SU-DHL-6 (cell line): ENCODE data around the gene FBXO15.

Experiments used
- H2AFZ ChIP-seq: fragments of 200-600 bp; sonication (generic); 2 replicates; pipeline ENCODE4 v1.6.1; 2014; ENCODE audit warnings: low read depth, mild to moderate bottlenecking, moderate library complexity, mixed read lengths, antibody characterized with exemption, low read length; ENCODE audit not compliant: severe bottlenecking
- H3F3A ChIP-seq: fragments of 200-600 bp; shearing (Covaris generic); 2 replicates; pipeline ENCODE4 v1.6.0; 2016; ENCODE audit warnings: antibody characterized with exemption, mild to moderate bottlenecking; ENCODE audit not compliant: insufficient read depth
- H3K27ac ChIP-seq: fragments of 200-600 bp; sonication (generic); 2 replicates; pipeline ENCODE4 v1.5.1; 2016; ENCODE audit warnings: low read depth, mild to moderate bottlenecking, low read length, moderate library complexity, mixed read lengths
- H3K27me3 ChIP-seq: fragments of 200-600 bp; sonication (generic), shearing (Covaris generic); 2 replicates; pipeline ENCODE4 v1.6.0; 2014; ENCODE audit warnings: mild to moderate bottlenecking, low read length
- H3K36me3 ChIP-seq: fragments of 200-600 bp; sonication (generic); 2 replicates; pipeline ENCODE4 v1.6.1; 2014; ENCODE audit warnings: mild to moderate bottlenecking, low read length, mixed read lengths
- H3K4me2 ChIP-seq: fragments of 300-600, 200-600 bp; shearing (Covaris generic), sonication (generic); 2 replicates; pipeline ENCODE4 v1.6.0; 2014; ENCODE audit warnings: low read length, low read depth, mild to moderate bottlenecking; ENCODE audit not compliant: poor library complexity, severe bottlenecking
- H3K4me3 ChIP-seq: fragments of 200-600 bp; sonication (generic); 2 replicates; pipeline ENCODE4 v1.5.1; 2014; ENCODE audit warnings: antibody characterized with exemption, low read length, mild to moderate bottlenecking, mixed read lengths; ENCODE audit not compliant: insufficient read depth, poor library complexity, severe bottlenecking
- H3K79me2 ChIP-seq: fragments of 200-600 bp; sonication (generic); 2 replicates; pipeline ENCODE4 v1.6.1; 2014; ENCODE audit warnings: mild to moderate bottlenecking, low read length, moderate library complexity; ENCODE audit not compliant: insufficient read depth
- H3K9ac ChIP-seq: fragments of 200-600 bp; sonication (generic); 2 replicates; pipeline ENCODE4 v1.7.0; 2014; ENCODE audit warnings: mild to moderate bottlenecking, low read length
- H3K9me2 ChIP-seq: fragments of 200-600 bp; sonication (generic); replicated peaks from 2 replicates; pipeline ENCODE4 v1.6.1; 2014; ENCODE audit warnings: low read length; ENCODE audit not compliant: insufficient read depth
- H3K9me3 ChIP-seq: fragments of 200-600 bp; sonication (generic); 2 replicates; pipeline ENCODE4 v1.6.1; 2014; ENCODE audit warnings: low read length, mixed read lengths; ENCODE audit not compliant: insufficient read depth
- H4K20me1 ChIP-seq: fragments of 200-600 bp; sonication (generic); 2 replicates; pipeline ENCODE4 v1.6.1; 2014; ENCODE audit warnings: low read depth, mild to moderate bottlenecking, antibody characterized with exemption, low read length, moderate library complexity, mixed read lengths
- EZH2phosphoT487 ChIP-seq: fragments of 200-600 bp; sonication (generic), shearing (Covaris generic); conservative IDR thresholded peaks from 2 replicates; pipeline ENCODE4 v1.6.1; 2018; ENCODE audit warnings: mild to moderate bottlenecking, antibody characterized with exemption, low read length, moderate library complexity, mixed read lengths
- TF ChIP-seq, protein P1 (sequence below): fragments of 200-600 bp; sonication (generic); IDR thresholded peaks from one replicate; pipeline ENCODE4 v1.5.1; 2017; ENCODE audit warnings: antibody characterized with exemption, mild to moderate bottlenecking, low read length, moderate library complexity; ENCODE audit not compliant: insufficient read depth, poor library complexity, severe bottlenecking

The FBXO15 gene

DNA sequence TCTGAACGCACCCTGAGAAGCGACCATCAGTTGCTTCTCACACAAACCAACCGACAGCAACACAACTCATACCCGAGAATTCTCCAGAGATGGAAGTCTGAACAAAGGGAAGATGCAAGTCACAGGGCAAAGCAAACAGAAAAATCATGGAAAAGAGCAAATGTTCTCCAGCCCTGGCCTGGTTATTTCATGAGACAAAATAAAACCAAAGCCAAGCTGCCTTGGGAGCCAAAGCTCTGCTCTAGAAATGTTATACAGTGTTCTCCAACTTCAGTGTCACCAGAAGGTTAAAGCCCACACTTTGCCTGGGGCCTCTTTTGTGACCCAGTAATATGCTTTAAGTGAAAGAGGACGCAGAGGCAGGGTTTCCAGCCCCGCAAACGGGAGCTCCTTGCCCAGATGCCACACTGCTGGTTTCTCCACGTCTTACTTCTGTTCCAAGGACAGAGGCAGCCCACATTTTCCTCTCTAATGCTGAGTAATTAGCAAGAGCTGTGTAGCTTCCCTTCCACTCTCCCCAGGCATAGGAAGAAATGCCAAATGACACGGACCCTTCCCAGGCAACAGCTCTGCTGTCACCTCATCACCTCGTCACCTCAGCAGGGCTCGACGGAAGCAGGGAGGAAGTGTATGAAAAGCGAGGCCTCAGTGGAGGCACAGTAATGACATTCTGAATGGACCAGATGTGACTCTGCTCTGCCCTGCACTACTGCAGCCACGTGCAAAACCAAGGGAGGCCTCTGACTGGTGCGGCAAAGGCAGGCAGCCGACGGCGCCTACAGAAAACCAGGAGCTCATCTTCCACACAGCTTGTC, 64.7 kb downstream of the FBXO15 start:
- Histone ChIP-seq H3K36me3 (no peaks in the 10 kb centered on the region), H3K27ac (no peak overlapping the region), H3K4me3 (peak overlapping the region; percentile 3), H3K27me3 (no peaks in the 10 kb centered on the region), H3K79me2 (no peaks in the 10 kb centered on the region), H3K9me3 (no peaks in the 10 kb centered on the region), H4K20me1 (no peaks in the 10 kb centered on the region), H2AFZ (peak overlapping the region; percentile 92), H3K4me2 (peak overlapping the region; percentile 61), H3K9me2 (no peaks in the 10 kb centered on the region), H3F3A (no peaks in the 10 kb centered on the region), H3K9ac (peak overlapping the region; percentile 32)
- TF ChIP-seq, protein P1, sequence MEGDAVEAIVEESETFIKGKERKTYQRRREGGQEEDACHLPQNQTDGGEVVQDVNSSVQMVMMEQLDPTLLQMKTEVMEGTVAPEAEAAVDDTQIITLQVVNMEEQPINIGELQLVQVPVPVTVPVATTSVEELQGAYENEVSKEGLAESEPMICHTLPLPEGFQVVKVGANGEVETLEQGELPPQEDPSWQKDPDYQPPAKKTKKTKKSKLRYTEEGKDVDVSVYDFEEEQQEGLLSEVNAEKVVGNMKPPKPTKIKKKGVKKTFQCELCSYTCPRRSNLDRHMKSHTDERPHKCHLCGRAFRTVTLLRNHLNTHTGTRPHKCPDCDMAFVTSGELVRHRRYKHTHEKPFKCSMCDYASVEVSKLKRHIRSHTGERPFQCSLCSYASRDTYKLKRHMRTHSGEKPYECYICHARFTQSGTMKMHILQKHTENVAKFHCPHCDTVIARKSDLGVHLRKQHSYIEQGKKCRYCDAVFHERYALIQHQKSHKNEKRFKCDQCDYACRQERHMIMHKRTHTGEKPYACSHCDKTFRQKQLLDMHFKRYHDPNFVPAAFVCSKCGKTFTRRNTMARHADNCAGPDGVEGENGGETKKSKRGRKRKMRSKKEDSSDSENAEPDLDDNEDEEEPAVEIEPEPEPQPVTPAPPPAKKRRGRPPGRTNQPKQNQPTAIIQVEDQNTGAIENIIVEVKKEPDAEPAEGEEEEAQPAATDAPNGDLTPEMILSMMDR, result no peak
- no peak for TF ChIP-seq EZH2phosphoT487

DNA sequence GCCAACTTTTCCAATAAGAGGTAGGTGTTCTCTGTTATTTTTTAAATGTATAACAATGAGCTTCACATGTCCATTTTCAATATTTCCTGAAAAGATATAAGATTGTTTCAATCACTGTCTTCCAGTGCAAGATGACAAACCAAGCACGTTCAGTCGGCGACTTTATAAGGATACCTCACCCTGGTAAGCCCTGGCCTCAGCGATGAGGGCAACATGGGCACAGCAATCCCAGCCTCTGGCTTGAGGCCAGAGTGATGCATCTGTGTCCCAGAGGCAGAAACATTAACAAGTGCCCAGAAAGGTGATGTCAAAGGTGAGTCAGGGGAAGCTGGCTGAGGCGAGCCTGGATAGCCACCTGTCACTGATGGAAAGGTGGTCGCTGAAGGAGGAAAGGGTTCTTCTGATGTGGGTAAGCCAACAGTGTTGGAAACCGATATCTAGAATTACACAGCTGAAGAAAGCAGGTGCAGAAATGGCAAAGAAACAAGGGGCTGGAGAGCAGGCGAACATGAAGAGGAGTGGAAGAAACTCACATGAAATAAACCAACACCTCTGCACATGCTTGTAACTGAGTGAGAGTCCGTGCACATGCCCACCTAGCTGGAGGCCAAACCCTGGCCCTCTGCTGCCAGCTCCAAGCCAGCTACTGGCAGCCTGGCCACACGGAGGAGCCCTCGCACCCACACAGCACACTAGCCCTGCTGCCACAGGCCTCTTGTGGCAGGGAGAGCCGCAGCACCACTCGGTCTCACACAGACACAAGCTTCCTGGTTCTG, 65.5 kb downstream of the FBXO15 start:
- Histone ChIP-seq H4K20me1 (no peaks in the 10 kb centered on the region), H3K79me2 (no peaks in the 10 kb centered on the region), H3K9me2 (no peaks in the 10 kb centered on the region), H2AFZ (peak overlapping the region; percentile 92), H3K27ac (no peak overlapping the region), H3K9ac (peak overlapping the region; percentile 32; the same call in 1 of the 2 replicates), H3F3A (no peaks in the 10 kb centered on the region), H3K4me3 (no peak overlapping the region), H3K36me3 (no peaks in the 10 kb centered on the region), H3K9me3 (no peaks in the 10 kb centered on the region), H3K27me3 (no peaks in the 10 kb centered on the region), H3K4me2 (peak overlapping the region; percentile 61)
- TF ChIP-seq, protein P1, result peak; percentile 64
- TF ChIP-seq EZH2phosphoT487, result no peak

DNA sequence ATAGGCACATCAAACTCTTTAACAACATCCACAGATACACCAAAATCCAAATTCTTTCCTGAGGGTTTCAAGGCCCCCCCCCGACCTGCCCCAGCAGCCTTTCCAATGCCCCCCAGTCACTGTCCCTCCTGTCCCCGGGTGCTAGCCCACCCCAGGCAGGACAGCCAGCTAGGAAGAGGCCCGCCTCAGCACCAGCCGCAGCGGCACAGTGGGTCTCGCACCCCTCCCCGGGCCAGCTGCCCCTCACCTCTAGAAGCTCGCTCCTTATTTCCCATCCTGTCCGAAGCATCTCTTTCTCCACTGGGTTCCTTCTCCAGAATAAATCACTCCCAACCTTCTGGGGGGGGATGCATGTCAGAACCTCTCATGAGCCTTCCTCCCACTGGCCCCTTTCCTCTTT, 69.4 kb downstream of the FBXO15 start:
- Histone ChIP-seq H2AFZ (no peak overlapping the region), H3K27ac (no peak overlapping the region), H3K4me2 (no peak overlapping the region), H3K9me3 (no peaks in the 10 kb centered on the region), H3K9ac (no peak overlapping the region), H3K36me3 (no peaks in the 10 kb centered on the region), H3F3A (no peaks in the 10 kb centered on the region), H4K20me1 (no peaks in the 10 kb centered on the region), H3K79me2 (no peaks in the 10 kb centered on the region), H3K9me2 (no peaks in the 10 kb centered on the region), H3K4me3 (no peak overlapping the region), H3K27me3 (no peaks in the 10 kb centered on the region)
- TF ChIP-seq EZH2phosphoT487, result no peak
- TF ChIP-seq, protein P1, result no peak
